CD14-positive monocyte (primary cell): ENCODE measurements around the gene ZNF48. TPM values are rescaled to one million over a fixed set of nuclear protein-coding genes. Genes with fewer than 3 reads are reported as not detected.

Experiments
- DNase-seq, 3 donors: peaks; one replicate each; pipeline ENCODE4 v3.0.0-alpha.2; 2011 to 2022
- H2AFZ ChIP-seq: 2 replicates; pipeline ENCODE4 v1.6.0; 2012; ENCODE audit warnings: mild to moderate bottlenecking, low read depth, low read length, inconsistent platforms; ENCODE audit not compliant: insufficient read depth, poor library complexity, severe bottlenecking
- H3K27ac ChIP-seq, 2 donors: 1 replicate in 1 of 2; 2 replicates in 1 of 2; pipeline ENCODE4 v1.5.1; 2012 to 2013; ENCODE audit warnings: low read length in 2 of 2, control low read depth in 1 of 2, inconsistent platforms in 1 of 2, low read depth in 1 of 2, mild to moderate bottlenecking in 1 of 2
- H3K27me3 ChIP-seq, 2 donors: one replicate each; pipeline versions ENCODE4 v1.6.0 to v1.6.1; 2011 to 2013; ENCODE audit warnings: low read length in 2 of 2; ENCODE audit not compliant: control insufficient read depth in 2 of 2, insufficient read depth in 2 of 2
- H3K36me3 ChIP-seq, 2 donors: replicated peaks in 1 of 2; 1 replicate in 1 of 2; 2 replicates in 1 of 2; pipeline versions ENCODE4 v1.5.1 to v1.6.1; 2012 to 2013; ENCODE audit warnings: low read length in 2 of 2, control low read depth in 1 of 2, inconsistent platforms in 1 of 2, mild to moderate bottlenecking in 1 of 2; ENCODE audit not compliant: insufficient read depth in 2 of 2, control insufficient read depth in 1 of 2
- H3K4me1 ChIP-seq, 2 donors: 1 replicate in 1 of 2; 2 replicates in 1 of 2; pipeline versions ENCODE4 v1.5.1 to v1.6.1; 2012 to 2013; ENCODE audit warnings: low read length in 2 of 2, control low read depth in 1 of 2, inconsistent platforms in 1 of 2, mild to moderate bottlenecking in 1 of 2, moderate library complexity in 1 of 2; ENCODE audit not compliant: insufficient read depth in 2 of 2, control insufficient read depth in 1 of 2
- H3K4me2 ChIP-seq: replicated peaks from 2 replicates; pipeline ENCODE3; 2012; ENCODE audit warnings: low read length, moderate library complexity, mild to moderate bottlenecking; ENCODE audit not compliant: poor library complexity, severe bottlenecking; ENCODE audit errors: extremely low read depth
- H3K4me3 ChIP-seq, 3 experiments: fragments of 200-600 bp in 1 of 3; sonication (generic) in 1 of 3; replicated peaks in 1 of 3; 1 replicate in 2 of 3; 2 replicates in 1 of 3; pipeline ENCODE4 v1.5.1; 2011 to 2013; ENCODE audit warnings: low read length in 3 of 3, mild to moderate bottlenecking in 3 of 3, control low read depth in 2 of 3, low read depth in 2 of 3, inconsistent platforms in 1 of 3, moderate library complexity in 1 of 3
- H3K79me2 ChIP-seq: 2 replicates; pipeline ENCODE4 v1.6.0; 2012; ENCODE audit warnings: mild to moderate bottlenecking, control low read depth, inconsistent platforms, low read length, moderate library complexity; ENCODE audit not compliant: insufficient read depth
- H3K9ac ChIP-seq: 2 replicates; pipeline ENCODE4 v1.6.0; 2017; ENCODE audit warnings: low read length, mild to moderate bottlenecking; ENCODE audit not compliant: insufficient read depth, poor library complexity, severe bottlenecking
- H3K9me3 ChIP-seq, 2 donors: replicated peaks in 1 of 2; 1 replicate in 1 of 2; 2 replicates in 1 of 2; pipeline versions ENCODE4 v1.5.1 to v1.6.1; 2012 to 2013; ENCODE audit warnings: low read length in 2 of 2, control low read depth in 1 of 2; ENCODE audit not compliant: control insufficient read depth in 1 of 2, insufficient read depth in 1 of 2
- H4K20me1 ChIP-seq: 2 replicates; pipeline ENCODE4 v1.6.0; 2012; ENCODE audit warnings: mild to moderate bottlenecking, low read length, control low read depth, moderate library complexity; ENCODE audit not compliant: insufficient read depth
- H3K27ac Mint-ChIP-seq, 7 donors: one replicate each; pipeline ENCODE4 v1.8.0; 2020; ENCODE audit warnings: mild to moderate bottlenecking in 7 of 7, mixed read lengths in 7 of 7, moderate library complexity in 6 of 7, inconsistent platforms in 2 of 7
- H3K27me3 Mint-ChIP-seq, 3 donors: one replicate each; pipeline ENCODE4 v1.8.0; 2021 to 2022; ENCODE audit warnings: low read depth in 3 of 3, mild to moderate bottlenecking in 3 of 3, mixed read lengths in 3 of 3, moderate library complexity in 3 of 3, inconsistent platforms in 1 of 3
- H3K36me3 Mint-ChIP-seq, 2 donors: one replicate each; pipeline ENCODE4 v1.8.0; 2020; ENCODE audit warnings: mixed read lengths in 2 of 2, inconsistent platforms in 1 of 2, mild to moderate bottlenecking in 1 of 2
- H3K4me1 Mint-ChIP-seq: one replicate; pipeline ENCODE4 v1.8.0; 2020; ENCODE audit warnings: mild to moderate bottlenecking, mixed read lengths
- H3K4me3 Mint-ChIP-seq, 2 donors: one replicate each; pipeline ENCODE4 v1.8.0; 2020; ENCODE audit warnings: mild to moderate bottlenecking in 2 of 2, mixed read lengths in 2 of 2, moderate library complexity in 1 of 2
- H3K9me3 Mint-ChIP-seq, 7 donors: one replicate each; pipeline ENCODE4 v1.8.0; 2020 to 2022; ENCODE audit warnings: mixed read lengths in 7 of 7, mild to moderate bottlenecking in 6 of 7, moderate library complexity in 6 of 7, inconsistent platforms in 2 of 7
- WGBS: methylation state at CpG from one replicate; pipeline ENCODE4 v1.1.5; 2013; ENCODE audit warnings: missing lambda C conversion rate; ENCODE audit not compliant: insufficient coverage; 5-methylcytosine and 5-hydroxymethylcytosine counted together
- intact Hi-C, 2 donors: fragments of 100-400 bp; cut with micrococcal nuclease; formaldehyde crosslinking; loops; one replicate each; pipeline versions ENCODE4 v1.15.0 to v1.15.1; 2023
- polyA plus RNA-seq, 3 donors: library from polyadenylated mRNA; depleted of rRNA in 1 of 3; unstranded in 2 of 3; stranded (reverse) in 1 of 3; fragments of 300-500 nt in 2 of 3; fragments of >200 nt in 1 of 3; fragmentation: Illumina TruSeq in 2 of 3; gene quantifications; 1 replicate in 2 of 3; 2 replicates in 1 of 3; pipeline ENCODE4 v1.2.3, GENCODE V29; 2012 to 2021
- TF ChIP-seq, protein P1 (sequence below): fragments of 200-600 bp; IDR thresholded peaks from one replicate; pipeline ENCODE4 v1.8.0; 2022; ENCODE audit warnings: antibody characterized with exemption, mild to moderate bottlenecking

The ZNF48 gene
- polyA plus RNA-seq, 3 donors = 0.67 to 1.4 (median 0.93) TPM

- Mint-ChIP-seq H3K4me3 (no peak overlapping the region), H3K27me3 (peaks cover 5 to 22% (median 15%) of the 10 kb centered on the region in 3 donors), H3K9me3 (peaks cover 0 to 2% (median 0%) of the 10 kb centered on the region in 7 donors), H3K27ac (peak overlapping the region in 1 of 7 donors; percentile 5), H3K36me3 (peaks cover 5 to 13% of the 10 kb centered on the region in 2 donors), H3K4me1 (peaks cover 45% of the 10 kb centered on the region)
- H4K20me1 ChIP-seq = no peaks in the 10 kb centered on the region
- peaks cover 27 to 41% of the 10 kb centered on the region in 2 donors for H3K4me1 ChIP-seq
- H3K79me2 ChIP-seq = no peaks in the 10 kb centered on the region
- H3K36me3 ChIP-seq = no peaks in the 10 kb centered on the region
- intact Hi-C loops = no loop called here
- H3K4me2 ChIP-seq = no peak overlapping the region
- DNase-seq = no peak
- no peak overlapping the region for H3K4me3 ChIP-seq
- TF ChIP-seq, protein P1, sequence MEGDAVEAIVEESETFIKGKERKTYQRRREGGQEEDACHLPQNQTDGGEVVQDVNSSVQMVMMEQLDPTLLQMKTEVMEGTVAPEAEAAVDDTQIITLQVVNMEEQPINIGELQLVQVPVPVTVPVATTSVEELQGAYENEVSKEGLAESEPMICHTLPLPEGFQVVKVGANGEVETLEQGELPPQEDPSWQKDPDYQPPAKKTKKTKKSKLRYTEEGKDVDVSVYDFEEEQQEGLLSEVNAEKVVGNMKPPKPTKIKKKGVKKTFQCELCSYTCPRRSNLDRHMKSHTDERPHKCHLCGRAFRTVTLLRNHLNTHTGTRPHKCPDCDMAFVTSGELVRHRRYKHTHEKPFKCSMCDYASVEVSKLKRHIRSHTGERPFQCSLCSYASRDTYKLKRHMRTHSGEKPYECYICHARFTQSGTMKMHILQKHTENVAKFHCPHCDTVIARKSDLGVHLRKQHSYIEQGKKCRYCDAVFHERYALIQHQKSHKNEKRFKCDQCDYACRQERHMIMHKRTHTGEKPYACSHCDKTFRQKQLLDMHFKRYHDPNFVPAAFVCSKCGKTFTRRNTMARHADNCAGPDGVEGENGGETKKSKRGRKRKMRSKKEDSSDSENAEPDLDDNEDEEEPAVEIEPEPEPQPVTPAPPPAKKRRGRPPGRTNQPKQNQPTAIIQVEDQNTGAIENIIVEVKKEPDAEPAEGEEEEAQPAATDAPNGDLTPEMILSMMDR = no peak
- no peaks in the 10 kb centered on the region for H3K9me3 ChIP-seq
- no peaks in the 10 kb centered on the region for H3K27me3 ChIP-seq
- no peak overlapping the region for H3K9ac ChIP-seq
- WGBS = 89% methylated on average over 15 of the region's 23 CpGs
- H2AFZ ChIP-seq = no peak overlapping the region
- H3K27ac ChIP-seq = no peak overlapping the region
Observed at GRCh38 chr16:30398661-30399434, 3.6 kb downstream of the ZNF48 start.

GRCh38 chr16:30399435-30400186 lies 4.4 kb downstream of the ZNF48 start:
- WGBS = 15% methylated on average over 9 of the region's 12 CpGs
- peaks cover 43% of the 10 kb centered on the region for H3K4me1 Mint-ChIP-seq

More at GRCh38 chr16:30399435-30400186, 4.4 kb downstream of the ZNF48 start:
- H3K4me2 ChIP-seq = peak overlapping the region; percentile 84
- Mint-ChIP-seq H3K4me3 (peak overlapping the region; percentile 92), H3K9me3 (peaks cover 0 to 2% (median 0%) of the 10 kb centered on the region in 7 donors), H3K36me3 (peaks cover 5 to 13% of the 10 kb centered on the region in 2 donors), H3K27ac (peak overlapping the region in 4 of 7 donors; percentile 4 to 74 (median 56)), H3K27me3 (peaks cover 2 to 18% (median 10%) of the 10 kb centered on the region in 3 donors)
- H3K27ac ChIP-seq = no peak overlapping the region
- no peaks in the 10 kb centered on the region for H3K9me3 ChIP-seq
- H3K4me3 ChIP-seq = peak overlapping the region; percentile 58 to 89 (median 83)
- intact Hi-C loops = loop anchor here in 1 of 2 donors (10.0 kb wide), 1 partner anchor 45 kb away; the partner anchor contains the start of gene CD2BP2
- no peaks in the 10 kb centered on the region for H4K20me1 ChIP-seq
- no peaks in the 10 kb centered on the region for H3K27me3 ChIP-seq
- H3K79me2 ChIP-seq = no peaks in the 10 kb centered on the region
- H3K4me1 ChIP-seq = peaks cover 28 to 39% of the 10 kb centered on the region in 2 donors
- TF ChIP-seq, protein P1 = no peak
- DNase-seq = no peak
- H2AFZ ChIP-seq = peak overlapping the region; percentile 97
- peak overlapping the region; percentile 76 for H3K9ac ChIP-seq
- no peaks in the 10 kb centered on the region for H3K36me3 ChIP-seq
